Islet of Langerhans (tissue), 1 donor: ENCODE results near the gene SECISBP2L.
"Not testable (repeated sequence)": the region's sequence is repeated elsewhere in the genome, so short reads cannot be mapped to it uniquely, and the experiment has no call there.

Experiments
- FAIRE-seq: peaks from one replicate; lab custom pipeline; 2011; peaks lifted over from hg19 to GRCh38; lab: Jason Lieb, UNC

Gene SECISBP2L

DNA sequence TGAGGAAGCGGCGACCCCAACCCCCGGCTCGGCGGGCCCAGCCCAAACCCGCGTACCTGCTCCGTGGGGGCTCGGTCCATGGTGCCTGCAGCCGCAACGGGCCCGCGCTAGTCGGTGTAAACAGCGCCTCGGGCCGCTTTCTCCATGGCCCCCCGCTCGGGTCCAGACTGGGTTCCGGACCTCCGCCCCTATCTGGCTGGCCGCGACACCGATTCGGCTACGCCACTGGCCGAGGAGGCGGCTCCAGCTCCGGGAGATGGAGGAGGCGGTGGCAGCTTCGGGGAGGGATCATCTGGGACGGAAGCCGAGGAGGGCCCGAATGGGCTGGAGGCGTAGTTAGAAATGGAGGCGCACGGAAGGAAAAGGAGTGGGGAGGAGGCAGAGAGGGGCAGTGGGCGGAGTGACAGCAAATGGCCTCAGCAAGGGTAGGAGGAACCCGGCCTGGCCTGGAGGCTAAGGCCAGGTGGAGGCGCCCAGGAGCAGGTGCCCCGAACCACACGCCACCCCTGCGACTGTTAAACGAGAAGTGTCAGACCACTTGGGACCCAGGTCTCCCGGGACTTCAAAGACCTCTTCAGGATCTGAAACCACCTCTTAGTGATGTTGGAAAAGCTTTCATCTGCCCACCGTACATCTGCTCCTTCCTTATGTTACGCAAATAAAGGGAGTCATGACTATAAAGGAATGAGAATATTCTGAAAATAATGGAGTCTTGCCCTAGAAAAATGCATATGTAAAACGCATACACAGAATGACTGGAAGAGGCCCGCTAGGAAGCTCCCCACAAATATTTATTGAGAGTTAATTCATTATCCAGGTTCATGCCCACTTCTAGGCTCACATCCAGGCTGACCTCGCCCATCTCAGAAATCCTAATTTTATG lies at the start of gene SECISBP2L:
TSS of gene SECISBP2L (minus strand) at position 227 of the 883 bp plus-strand sequence. CDS start at position 80, 147 bp downstream.
- no peak for FAIRE-seq

DNA sequence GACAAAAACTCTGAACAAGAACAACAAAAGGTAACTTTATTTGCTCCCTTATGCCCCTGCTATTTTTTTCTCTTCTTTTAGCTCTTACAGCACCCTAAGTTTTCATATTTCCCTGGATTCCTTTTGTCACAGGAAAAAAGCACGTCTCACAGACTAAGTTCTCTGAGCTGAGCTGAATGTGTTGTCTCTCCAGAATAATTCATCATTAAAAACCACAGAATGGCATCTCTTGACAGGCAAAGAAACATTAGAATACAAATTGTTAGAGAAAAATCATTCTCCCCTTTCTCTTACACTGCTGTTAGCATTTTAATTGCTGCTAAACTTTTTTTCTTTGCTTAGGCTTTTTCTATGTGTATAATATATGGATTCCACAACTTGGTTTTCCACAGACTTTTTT lies 48.7 kb upstream of the SECISBP2L start:
- no peak for FAIRE-seq

DNA sequence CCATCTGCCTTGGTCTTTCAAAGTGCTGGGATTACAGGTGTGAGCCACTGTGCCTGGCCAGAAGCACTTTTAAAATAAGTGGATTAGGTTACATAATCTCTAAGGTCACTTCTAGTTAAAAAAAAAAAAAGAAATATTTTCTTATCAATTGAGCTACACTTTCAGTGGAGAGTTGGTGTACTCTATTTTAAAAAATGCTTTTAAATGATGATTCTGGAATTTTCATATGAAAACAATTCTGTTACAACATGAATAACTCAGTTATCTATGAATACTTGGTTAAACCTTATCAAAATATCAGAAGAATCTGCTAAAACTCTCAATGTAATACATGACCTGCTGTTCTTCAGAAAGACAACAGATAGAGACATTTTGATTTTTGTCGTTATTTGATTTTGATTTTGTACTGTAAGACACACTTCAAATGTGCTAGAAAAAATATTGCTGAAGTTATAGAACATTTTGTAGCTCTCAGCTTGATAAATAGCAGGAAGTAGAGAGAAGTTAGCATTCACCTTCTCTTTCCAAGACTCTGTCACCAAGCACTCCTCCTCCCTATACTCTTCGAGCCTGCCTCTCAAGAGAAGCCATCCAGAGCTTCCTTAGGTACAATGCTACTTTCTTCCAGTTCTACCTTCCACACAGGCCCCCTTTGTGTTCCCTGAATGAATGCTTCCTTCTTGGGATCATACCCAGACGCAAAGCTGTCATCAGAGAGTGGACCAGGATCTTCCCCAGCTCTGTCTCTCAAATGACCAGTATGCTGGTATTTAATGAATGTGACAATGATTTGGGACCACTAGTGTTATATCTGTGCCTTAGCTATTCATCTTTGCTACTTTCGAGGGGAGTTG lies 47.2 kb upstream of the SECISBP2L start:
- FAIRE-seq: peak; percentile 61

GRCh38 chr15:49088996-49089395 lies 42.8 kb upstream of the SECISBP2L start:
- no peak for FAIRE-seq

- FAIRE-seq: peak; percentile 79
These were observed 39.6 kb upstream of the SECISBP2L start for GRCh38 chr15:49085696-49086459.

DNA sequence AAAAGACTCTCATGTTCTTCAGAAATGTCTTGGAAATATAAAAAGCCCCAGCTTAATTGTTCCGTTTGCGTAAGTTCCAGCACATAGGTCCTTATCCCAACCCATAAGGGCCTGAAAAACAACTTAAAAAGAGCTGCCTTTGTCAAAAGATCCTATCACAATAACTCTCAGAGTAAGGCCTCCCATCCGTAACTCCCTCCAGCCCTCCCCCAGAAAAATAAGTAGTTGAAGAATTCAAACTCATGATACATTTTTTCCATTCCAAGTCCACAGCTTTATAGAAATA lies 38.0 kb upstream of the SECISBP2L start:
- FAIRE-seq: no peak

- no peak for FAIRE-seq
These were observed 37.4 kb upstream of the SECISBP2L start for GRCh38 chr15:49083401-49084284.

- no peak for FAIRE-seq
These were observed 36.7 kb upstream of the SECISBP2L start for GRCh38 chr15:49082960-49083359.

DNA sequence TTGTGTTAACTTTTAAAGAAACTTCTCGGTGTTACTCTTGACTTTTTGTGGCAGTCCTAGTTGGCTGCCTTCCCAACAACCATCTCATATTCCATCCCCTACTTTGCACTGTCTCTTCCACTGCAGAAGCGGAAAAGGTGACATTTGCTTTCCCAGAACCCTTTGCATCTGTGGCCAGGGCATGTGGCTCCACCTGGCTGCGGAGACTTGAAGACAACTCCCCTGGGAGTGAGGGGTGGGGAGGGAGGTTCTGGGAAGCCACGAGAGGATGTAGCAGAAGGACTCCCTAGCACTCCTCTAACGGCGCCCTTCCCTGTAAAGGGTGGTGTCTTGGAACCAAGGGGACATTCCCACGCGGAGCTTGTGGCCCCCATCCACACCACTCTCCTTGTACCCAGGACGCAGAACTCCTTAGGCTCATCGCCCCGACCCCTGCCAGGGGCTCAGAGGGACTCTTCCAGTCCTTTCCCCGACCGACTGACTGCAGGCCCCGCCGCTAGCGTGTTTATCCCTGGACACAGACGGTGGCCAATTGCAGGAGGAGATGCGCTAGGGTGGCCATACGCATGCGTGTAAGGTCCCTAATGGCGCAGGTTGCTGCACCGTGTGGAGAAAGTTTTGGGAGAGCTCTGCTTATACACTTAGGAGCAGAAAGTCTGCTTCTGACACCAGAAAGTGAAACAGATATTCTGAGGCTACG lies 33.2 kb upstream of the SECISBP2L start:
- FAIRE-seq: no peak

- FAIRE-seq: no peak
These were observed 29.6 kb upstream of the SECISBP2L start for GRCh38 chr15:49075881-49076280.

DNA sequence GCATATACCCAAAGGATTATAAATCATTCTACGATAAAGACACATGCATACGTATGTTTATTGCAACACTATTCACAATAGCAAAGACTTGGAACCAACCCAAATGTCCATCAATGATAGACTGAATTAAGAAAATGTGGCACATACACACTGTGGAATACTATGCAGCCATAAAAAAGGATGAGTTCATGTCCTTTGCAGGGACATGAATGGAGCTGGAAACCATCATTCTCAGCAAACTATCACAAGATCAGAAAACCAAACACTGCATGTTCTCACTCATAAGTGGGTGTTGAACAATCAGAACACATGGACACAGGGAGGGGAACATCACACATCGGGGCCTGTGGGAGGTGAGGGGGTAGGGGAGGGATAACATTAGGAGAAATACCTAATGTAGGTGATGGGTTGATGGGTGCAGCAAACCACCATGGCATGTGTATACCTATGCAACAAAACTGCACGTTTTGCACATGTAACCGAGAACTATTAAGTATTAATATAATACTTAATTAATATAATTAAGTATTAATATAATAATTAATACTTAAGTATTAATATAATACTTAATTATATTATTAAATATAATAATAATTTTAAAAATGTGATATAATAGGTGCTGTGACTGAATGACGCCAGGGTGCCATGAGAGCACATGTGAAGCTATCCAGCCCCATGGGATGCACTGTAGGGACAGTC lies 28.5 kb upstream of the SECISBP2L start:
- FAIRE-seq: not testable (repeated sequence)

- no peak for FAIRE-seq
These were observed 20.1 kb upstream of the SECISBP2L start for GRCh38 chr15:49066372-49066771.

DNA sequence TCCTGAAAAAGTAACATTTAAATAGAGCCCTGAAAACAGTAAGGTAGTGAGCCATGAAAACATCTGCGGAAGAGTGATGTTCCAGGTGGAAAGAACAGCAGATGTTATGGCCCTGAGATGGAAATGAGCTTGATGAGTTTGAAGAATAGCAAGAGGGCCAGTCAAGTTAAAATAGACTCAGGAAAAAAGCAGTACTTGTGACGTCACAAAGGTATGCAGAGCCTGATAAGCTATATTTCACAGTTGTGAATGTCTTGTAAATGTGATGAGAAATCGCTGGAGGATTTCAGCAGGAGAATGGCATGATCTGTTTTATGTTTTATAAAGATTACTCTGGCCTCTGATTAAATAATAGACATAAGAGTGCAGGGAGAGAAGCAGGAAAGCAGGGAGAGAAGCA lies 18.6 kb upstream of the SECISBP2L start:
- FAIRE-seq: no peak

GRCh38 chr15:49064281-49064653 lies 18.0 kb upstream of the SECISBP2L start:
- FAIRE-seq: no peak

GRCh38 chr15:49063402-49064280 lies 17.4 kb upstream of the SECISBP2L start:
- no peak for FAIRE-seq

DNA sequence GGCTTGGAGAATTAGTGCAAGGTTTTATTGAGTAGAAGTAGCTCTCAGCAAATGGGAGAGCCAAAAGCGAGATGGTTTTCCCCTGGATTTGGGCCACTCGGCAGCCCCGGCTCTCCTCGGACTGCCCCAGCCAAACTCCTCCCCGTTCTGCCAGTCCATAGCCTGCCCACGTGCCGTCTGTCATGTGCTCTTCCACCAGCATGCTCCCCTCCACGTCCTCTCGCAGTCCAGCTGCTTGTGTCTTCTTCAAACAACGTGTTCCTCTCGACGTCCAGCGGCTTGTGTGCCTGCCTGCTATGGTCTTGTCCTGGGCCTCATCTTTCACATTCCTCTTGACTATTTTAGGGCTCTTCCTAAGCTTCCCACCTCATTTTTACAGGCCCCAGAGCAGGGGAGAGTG lies 16.7 kb upstream of the SECISBP2L start:
- FAIRE-seq: no peak

- no peak for FAIRE-seq
These were observed 14.7 kb upstream of the SECISBP2L start for GRCh38 chr15:49060710-49061495.

DNA sequence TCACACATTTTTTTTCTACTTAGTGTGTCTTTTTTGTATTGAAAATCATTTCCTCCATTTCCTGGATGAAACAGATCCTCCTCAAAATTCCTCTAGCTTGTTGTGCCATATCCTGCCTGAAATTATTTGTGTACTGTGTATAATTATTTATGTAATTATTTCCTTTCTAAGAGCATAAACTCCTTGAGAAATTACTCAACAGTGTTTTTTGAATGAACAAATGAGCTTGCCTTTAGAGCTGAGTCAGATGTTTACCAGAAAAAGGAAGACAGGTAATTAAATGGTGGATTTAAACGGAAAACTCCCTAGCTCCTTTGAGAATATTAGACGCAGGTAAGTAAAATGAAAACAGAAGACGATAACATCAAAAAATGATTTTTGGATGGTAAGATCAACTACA lies 13.2 kb upstream of the SECISBP2L start:
- no peak for FAIRE-seq

DNA sequence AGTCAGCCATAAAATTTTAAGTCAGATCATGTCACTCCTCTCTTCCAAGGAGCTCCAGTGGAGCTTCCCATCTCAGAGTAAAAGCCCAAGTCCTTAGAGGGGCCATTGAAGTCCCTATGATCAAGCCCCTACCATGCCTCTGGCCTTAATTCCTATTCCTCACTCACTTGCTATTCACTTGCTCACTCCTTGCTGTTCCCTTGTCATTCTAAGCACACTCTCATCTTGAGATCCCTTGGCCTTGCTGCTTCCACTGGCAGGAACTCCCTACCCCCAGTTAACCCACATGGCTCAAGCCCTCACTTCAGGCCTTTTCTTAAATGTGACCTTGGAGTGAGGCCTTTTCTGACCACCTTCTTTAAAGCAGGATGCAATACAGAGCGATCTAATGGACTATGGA lies 12.3 kb upstream of the SECISBP2L start:
- FAIRE-seq: no peak
